Femur (tissue), 1 donor: ENCODE data around the gene ZFP69B.

ENCODE experiments used
- DNase-seq: peaks from one replicate; pipeline ENCODE4 v3.0.0-alpha.2; 2017

ZFP69B gene

DNA sequence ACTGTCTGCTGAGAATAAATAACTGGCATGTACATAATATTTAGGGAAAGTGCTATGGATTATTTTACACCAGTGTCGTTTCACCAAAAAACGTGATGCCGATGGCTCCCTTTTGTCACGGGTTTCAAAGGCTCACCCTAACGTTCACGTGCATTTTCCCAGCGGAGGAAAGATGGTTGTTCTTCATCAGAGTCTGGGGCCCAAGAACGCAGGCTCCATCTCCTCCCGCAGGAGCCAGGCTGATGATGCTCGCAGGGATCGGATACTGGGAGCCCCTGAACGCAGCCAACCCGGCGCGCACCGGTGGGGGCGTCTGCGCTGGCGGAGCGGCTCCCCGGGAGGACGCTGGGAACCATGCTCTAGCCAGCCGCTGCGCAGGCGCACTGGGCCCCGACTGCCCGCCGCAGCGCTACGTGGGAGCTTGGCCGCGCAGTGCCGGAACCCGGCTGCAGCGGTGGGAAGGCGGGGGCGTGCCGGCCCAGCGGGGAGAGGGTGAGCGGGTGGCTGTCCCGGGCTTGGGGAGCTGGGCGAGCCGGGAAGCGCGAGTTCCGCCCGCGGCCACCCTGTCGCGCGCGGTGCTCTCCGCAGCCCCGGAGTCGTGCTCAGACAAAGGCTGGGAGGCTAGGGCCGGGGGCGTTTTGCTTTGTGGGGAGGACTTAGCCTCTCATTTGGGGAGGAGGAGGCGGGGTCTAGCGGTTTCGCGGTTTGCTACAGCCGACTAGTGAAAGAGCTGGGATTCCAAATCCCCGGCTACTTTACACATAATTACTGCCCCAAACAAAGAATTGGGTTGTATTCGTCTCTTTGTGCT lies at the start of gene ZFP69B:
TSS of gene ZFP69B (plus strand) at position 793 of the 811 bp plus-strand sequence. CDS start 486 bp downstream, outside the sequence.
- peak; percentile 96 for DNase-seq

DNA sequence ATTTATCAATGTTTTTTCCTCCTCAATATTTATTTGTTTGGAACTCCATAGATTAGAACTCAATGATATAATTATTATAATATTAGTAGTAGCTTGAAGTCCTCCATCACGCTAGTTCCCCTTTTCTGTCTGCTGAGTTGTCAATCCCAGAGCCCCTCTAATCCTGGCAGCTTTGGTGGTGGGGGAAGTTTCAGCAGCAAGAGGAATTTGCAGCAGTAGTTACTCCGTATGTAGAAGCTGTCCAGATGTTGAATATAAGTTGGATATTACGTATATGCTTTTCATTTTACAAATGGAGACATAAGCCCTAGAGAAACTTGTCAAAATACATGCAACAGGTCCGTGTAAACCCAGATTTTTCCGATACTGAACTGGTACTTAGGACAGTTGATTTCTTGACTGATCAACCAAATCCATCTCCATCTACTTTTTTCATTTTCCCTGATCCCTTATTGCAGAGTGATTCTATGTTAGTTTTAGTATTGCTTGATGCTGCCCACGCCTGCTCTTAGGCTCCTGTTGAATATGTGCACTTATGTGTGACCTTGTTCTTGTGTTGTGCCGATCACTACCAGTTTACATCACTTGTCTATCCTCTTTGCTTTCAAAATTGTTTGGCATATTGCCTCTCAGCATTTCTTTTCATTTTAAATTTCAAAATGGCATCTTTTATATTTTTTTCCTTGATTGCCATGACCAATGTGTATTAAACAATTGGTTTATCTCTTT lies 48.6 kb upstream of the ZFP69B start:
- DNase-seq: no peak

DNA sequence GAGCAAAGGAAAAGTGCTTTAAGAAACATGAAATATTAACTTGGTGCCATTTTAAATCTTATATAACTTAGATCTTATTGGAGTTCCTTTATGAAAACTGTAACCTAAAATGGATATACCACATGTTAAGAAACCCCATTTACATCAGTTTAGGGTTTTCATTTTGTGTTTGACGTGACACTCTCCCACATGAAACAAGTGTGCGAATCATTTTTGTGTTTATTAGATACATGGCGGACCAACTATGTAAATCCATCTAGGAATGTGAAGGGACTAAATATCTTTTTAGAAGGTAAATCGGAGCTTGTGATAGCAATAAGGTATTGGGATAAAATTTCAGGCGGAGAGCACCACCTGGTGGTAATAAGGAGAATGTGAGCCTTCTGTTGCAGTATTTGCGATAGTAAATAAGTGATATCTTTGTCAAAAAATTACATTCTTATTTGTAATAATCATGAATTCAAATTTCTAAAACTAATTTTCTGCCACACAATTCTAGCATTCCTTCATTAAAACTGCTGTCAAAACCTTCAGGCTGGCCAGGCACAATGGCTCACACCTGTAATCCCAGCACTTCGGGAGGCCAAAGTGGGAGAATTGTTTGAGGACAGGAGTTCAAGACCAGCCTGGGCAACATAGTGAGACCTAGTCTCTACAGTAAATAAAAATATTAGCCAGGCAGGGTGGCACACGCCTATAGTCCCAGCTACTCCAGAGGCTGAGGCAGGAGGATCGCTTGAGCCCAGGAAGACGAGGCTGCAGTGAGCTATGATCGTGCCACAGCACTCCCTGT lies 45.4 kb upstream of the ZFP69B start:
- no peak for DNase-seq

DNA sequence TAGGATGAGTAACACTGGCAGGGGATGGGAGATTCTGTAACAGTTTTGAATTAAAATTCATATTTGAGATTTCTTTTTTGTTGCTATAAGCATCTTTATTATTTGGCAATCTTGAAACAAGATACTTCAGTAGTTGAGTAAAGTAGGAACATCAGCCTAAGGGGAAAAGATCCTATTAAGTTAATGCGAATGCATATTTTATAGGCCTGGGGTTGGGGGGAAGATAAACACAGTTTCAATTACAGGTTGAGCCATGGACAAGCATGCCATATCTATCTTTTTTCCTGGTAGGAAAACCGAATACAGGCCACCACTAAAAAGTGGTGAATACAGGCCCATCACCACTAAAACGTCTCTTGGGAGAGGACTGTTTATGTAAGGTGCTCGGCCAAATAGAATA lies 44.5 kb upstream of the ZFP69B start:
- DNase-seq: no peak

DNA sequence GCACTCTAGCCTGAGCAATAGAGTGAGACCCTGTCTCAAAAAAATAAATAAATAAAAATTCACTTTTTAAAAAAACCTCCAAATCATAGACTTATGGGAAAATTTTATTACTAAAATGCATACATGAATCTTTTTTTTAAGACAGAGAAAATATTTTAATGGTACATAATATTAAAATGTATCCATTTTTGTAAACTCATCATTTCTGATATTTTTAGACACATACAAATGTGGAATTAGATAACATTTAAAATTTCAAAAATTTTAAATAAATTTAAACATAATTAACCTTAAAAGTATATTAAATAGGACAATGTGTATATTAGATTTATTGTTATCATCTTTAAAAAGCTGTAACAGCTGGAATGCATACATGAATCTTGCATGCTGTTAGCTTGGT lies 42.8 kb upstream of the ZFP69B start:
- no peak for DNase-seq

DNA sequence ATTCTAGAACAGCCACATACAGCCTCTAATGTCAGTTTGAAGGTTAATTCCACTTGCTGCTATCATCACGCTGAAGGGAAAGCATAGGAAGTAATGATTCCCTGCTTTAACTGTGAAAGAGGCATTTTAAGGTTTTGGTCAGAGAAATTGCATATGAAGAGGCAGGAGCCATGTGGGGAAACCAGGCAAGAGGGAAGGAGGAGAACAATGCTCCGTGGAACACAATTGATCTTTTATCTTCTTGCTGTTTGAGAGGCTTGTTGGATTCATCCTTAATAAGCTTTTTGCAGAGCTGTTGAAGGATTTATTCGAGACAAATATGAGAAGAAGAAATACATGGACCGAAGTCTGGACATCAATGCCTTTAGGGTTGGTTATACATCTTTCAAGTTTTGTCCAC lies 40.8 kb upstream of the ZFP69B start:
- DNase-seq: no peak

DNA sequence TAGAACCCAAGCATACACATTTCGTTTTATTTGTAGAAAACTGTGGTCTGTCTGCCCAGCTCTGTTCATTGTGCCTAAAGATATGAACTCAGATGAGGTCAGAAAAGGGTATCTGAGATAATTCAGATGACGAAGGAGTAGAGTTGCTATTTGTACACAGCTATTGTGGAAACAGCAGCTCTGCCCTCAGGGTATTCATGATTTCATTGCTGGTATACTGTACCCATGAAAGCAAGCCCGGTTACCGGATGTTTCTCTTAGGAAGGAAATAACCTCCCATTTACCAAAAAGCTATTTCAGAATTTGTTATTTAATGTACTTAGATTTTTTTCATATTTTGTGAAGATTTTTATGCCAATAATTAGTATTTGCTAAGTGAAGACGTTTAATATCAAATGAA lies 39.0 kb upstream of the ZFP69B start:
- no peak for DNase-seq

DNA sequence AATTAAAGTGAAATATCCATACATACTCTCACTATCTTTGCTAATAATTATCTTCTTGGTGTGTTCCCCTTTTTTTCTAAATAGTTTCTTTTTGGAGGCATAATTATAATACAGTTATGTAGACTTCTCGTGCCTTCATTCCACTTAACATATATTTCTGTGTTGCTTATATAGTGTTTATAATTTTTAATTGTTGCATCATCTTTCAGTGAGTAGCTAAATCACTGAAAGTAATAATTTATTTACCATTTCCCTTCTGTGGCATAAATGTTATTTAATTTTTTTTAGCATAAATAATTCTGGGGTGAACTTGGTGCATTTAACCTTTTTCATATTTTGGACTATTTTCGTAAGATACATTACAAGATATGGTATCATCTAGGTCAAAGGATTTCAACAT lies 38.4 kb upstream of the ZFP69B start:
- DNase-seq: no peak

DNA sequence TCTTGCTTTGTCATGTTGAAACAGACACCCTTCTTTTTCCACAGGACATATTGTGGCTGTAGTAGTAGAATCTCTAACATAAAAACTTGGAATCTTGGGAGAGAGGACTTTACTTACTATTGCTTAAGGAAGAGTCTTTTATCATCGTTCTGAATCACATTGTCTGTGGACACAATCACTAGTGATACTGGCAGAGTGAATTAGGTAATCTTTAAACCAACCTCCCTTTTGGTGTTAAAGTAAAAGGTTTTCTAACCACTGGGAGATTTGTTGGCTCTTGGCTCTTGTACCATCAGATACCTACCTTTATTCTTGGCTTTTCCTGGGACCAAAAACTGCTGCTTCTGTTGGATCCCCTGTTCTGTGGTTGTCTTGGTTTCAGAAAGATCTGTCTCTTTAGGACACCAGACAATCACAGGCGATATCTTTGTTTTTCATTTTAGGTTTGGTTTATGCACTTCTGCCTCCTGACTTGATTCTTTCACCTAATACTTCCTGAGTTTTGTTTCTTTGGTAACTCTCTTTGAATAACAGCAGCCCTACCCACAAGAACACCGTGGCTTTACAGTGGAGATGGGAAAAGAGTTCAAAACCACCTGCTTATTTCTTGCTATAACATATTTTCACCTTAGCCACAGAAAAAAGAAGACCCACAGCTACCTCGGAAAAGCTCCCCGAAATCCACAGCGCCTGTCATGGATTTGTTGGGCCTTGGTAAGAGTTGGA lies 36.6 kb upstream of the ZFP69B start:
- DNase-seq: no peak

DNA sequence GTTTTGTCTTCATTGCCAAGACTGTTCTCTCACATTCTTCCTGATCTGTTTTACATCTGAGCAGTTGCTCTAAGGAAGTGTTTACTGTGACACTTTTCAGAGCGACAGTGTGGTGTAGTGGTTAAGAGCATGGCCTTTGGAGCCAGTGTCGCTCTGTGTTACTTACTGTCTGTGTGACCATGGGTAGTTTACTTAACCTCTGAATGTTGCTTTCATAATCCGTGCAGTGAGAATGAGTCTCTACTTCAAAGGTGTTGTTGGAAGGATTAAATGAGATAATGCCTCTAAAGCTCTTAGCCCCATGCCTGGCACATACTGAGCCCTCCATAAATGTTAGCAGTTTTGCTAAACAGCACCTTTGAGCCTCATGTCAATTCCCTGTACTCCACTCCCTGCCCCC lies 35.9 kb upstream of the ZFP69B start:
- DNase-seq: no peak

DNA sequence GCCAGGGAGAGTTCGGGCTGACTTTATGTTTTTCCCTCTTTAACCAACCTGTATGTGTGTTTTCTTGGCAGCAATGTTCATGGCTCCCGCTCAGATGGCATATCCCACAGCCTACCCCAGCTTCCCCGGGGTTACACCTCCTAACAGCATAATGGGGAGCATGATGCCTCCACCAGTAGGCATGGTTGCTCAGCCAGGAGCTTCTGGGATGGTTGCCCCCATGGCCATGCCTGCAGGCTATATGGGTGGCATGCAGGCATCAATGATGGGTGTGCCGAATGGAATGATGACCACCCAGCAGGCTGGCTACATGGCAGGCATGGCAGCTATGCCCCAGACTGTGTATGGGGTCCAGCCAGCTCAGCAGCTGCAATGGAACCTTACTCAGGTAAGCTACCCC lies 33.6 kb upstream of the ZFP69B start:
- no peak for DNase-seq

DNA sequence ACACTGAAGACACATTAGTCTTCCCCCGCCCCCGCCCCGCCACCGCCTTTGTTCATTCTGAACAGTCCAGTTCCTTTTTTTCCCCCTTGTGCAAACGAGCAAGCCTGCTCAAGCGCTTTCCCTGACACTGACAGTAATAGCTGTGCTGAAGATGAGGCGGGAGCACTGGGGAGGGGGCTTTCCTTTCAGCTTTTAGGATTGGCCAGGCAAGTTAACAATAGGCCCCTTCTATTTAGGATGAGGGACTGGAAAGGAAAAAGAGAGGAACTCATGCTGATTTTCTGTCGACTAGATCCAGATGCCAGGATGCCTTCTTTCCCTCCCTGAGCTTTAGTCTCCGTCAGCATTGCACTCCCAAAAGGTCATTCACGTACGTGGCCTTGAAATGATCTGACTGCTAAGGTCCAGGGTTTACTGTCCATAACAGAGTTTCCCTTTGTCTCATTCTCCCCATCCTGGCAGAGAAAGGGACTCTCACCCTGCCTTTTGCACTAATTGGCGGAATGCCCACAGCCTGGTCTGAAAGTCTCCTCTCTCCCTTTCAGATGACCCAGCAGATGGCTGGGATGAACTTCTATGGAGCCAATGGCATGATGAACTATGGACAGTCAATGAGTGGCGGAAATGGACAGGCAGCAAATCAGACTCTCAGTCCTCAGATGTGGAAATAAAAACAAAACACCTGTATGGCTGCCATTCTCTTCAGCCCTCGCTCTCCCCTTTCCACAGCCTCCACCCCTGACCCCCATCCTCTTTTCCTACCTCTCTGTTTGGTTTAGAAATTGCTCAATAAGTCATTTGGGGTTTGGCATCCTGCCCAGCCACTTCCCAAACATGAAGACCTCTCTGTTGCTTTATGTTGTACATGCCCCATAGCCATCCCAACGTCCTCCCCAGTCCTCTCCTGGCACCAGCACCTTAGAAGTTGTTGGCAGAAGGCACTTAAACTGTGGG lies 28.6 kb upstream of the ZFP69B start:
- no peak for DNase-seq

DNA sequence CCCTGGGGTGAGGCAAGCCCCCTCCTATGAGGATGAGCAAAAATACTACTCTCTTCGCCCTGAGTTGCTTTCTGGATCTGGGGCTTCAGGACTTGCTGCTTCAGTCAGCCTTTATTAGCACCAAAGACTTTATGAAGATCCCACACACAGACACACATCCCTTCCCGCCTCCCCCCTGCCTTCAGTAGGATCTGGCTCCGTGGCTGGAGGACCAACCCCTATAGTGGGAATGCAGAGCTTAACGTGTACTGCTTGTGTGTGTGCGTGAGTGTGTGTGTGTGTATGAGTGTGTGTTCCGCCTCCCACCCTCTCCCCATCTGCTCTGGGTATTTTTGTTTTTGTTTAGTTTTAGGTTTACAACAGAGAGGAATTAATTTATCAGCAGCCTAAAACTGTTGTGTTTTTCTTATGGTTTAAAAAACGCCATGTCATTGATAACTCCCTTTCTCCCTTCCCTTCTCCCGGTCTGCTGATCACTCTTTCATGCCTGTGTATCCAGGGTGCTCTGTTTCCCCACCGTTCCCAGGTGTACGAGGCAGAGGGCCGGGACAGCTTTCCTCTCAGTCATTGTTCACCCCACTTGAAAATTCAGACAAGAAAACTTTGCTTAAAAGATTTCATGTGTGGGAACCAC lies 27.5 kb upstream of the ZFP69B start:
- no peak for DNase-seq

DNA sequence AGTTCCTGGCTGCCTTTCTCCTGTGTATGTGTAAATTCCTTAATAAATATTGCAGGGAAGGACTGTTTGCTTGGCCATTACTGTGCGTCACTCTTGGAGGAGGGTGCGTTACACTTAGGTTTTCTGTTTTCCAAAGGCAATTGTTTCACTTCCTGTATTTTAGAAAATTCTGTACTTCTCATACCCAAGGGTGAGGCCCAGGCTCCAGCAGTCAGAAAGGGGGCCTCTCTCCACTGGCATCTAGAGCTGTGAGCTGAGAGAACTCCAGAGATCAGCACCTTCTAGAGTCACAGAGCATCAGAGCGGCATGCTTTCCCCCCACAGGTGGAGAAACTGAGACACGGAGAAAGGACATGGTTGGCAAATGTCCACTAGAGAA lies 27.0 kb upstream of the ZFP69B start:
- no peak for DNase-seq

DNA sequence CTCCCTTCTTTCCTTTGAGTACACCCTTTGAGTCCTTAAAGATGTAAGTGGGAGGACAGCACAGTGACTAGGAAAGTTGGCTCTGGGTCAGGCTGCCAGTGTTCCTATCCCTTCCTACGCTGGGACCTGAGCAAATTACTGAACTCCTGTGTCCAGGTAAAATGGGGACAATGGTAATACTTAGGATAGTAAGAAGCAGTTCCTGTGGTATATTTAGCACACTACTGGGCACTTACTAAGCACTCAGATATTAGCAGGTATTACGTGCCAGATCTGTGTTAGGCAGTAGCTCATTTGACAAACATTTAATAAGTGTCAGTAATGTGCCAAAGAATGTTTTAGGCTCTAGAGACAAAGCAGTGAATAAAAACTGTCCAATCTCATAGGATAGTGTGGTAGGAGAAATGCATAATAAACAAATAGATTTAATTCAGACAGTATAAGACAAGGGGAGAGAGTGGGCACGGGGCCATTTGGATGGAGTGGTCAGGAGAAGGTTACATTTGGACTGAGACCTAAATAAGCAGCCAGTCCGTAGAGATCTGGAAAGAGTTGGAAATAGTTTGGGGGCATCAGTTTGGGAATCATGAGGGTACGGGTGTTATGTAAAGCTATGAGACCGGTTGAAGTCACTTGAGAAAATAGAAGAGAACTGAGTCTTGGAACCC lies 26.2 kb upstream of the ZFP69B start:
- DNase-seq: no peak

DNA sequence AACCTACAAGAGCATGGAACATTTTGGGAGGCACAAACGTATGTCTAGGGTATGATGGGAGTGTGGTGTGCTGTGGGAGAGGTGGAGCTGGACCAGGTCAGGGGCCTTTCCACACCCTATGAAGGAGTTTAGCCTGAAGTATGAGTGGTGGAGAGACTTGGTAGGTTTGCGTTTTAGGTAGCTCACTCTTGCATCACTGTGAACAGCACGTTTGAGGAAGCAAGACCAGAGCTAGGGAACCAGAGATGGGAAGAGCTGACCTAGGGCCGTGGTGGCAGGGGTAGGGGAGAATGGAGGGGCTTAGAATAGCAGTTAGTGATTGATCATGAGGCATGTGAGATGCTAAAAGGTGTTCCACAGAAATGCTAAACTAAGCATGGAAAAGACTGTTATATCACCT lies 25.1 kb upstream of the ZFP69B start:
- DNase-seq: no peak

DNA sequence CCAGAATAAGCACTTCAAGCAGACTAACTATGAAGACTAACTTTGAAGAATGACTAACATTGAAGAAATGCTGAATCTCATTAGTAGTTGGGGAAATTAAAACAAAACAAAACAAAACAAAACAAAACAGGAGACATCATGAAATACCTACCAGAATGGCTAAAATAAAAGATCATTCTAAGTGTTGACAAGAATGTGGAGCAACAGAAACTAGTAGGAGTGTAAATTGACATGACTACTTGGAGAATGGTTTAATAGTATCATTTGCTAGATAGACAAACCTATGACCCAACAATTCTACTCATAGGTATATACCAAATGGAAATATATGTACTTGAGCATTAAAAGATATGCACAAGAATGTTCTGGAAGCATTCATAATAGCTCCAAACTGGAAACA lies 18.9 kb upstream of the ZFP69B start:
- DNase-seq: no peak

DNA sequence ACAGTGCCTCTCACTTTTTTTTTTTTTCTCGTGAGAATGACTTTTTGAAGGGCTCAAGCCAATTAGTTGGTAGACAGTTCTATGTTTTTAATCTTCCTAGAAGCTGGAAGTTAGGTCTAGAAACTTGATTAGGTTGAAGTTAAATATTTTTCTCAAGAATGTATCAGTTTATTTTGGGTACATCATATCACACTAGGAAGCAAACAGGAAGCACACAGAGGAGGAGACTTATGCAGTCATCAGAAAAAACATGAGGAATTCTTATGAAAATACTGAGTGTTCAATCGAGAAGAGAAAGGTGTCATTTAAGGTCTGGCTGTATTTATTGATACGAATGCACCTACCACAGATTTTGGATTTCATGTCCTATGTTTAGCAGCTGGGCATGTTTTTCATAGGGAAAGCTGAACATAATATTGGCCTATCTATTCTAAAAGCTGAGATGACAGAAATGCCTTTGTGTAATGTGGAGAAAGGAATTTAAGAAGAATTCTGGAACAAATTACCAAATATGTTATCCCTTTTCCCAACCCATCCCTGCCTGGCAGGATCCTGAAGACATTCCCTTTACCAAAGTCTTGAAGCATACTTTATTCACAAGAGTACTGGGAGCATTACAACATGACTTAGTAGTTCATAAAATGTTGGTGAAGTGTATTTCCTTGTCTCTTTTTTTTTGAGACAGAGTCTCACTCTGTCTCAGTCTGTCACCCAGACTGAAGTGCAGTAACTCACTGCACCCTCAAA lies 17.5 kb upstream of the ZFP69B start:
- DNase-seq: no peak

DNA sequence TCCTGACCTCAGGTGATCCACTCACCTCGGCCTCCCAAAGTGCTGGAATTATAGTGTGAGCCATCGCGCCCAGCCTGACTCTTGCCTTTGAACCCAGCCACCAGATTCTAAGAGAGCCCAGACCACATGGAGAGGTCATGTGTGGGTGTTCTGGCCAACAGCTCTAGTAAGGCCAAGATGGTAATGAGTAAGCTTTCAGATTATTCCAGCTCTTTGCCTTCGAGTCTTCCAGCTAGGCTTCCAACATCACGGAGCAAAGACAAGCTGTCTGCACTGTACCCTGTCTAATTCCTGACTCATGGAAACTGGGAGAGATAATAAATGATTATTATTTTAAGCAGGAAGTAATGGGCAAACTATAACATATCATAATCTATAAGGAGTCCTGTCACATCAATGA lies 14.8 kb upstream of the ZFP69B start:
- DNase-seq: no peak

DNA sequence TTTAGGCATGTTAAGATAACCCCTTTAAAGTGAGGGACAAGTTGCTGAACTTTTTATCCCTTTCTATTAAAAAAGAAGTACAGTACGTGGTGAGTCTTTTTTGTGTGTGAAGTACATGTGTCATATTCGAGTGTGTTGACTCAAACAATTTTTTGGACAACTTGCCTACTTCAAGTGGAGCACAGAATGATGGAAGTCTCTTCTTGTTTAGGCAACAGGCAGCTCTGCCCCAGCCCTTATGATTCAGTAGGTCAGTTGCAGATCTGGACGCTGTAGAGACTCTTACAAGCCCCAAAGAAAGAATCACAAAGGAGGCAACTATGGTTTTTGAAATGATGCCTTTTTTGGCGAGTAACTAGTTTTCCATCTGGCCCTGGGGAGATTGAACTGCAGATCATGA lies 14.4 kb upstream of the ZFP69B start:
- DNase-seq: no peak
